H1 (cell line): Measurements from ENCODE around the gene STX10. TPM values are rescaled to one million over a fixed set of nuclear protein-coding genes. Genes with fewer than 3 reads are reported as not detected.

Source experiments
- CTBP2 ChIP-seq: IDR thresholded peaks from 2 replicates; pipeline ENCODE4 v1.7.0; 2011; ENCODE audit warnings: borderline replicate concordance, mild to moderate bottlenecking, moderate library complexity, mixed read lengths, low read length; ENCODE audit not compliant: insufficient read depth, insufficient read length
- GABPA ChIP-seq: IDR thresholded peaks from 2 replicates; pipeline ENCODE4 v1.6.1; 2011; ENCODE audit warnings: mild to moderate bottlenecking, low read length, moderate library complexity, borderline replicate concordance; ENCODE audit not compliant: insufficient read depth
- RXRA ChIP-seq: IDR thresholded peaks from 2 replicates; pipeline ENCODE4 v1.6.1; 2011; ENCODE audit warnings: low read depth, mild to moderate bottlenecking, low read length, moderate library complexity; ENCODE audit not compliant: insufficient read depth
- polyA plus RNA-seq, 7 experiments: library from polyadenylated mRNA; depleted of rRNA in 3 of 7; stranded (reverse) in 5 of 7; unstranded in 2 of 7; fragments of >200 nt in 5 of 7; fragments of 200-250 nt in 2 of 7; gene quantifications; 1 replicate in 5 of 7; 2 replicates in 1 of 7; 4 replicates in 1 of 7; pipeline versions ENCODE4 v1.2.1 to v1.2.3, GENCODE V29; 2011 to 2013; ENCODE audit warnings: missing spikeins in 2 of 7, mixed read lengths in 2 of 7
- total RNA-seq: library from RNA; stranded (reverse); fragmentation: NEBNext Ultra II Directional; extraction: Animal tissue kit (Norgen Biotek cat#: 25700); gene quantifications from 2 replicates; pipeline ENCODE4 v1.2.1, GENCODE V29; 2021
- TF ChIP-seq, protein P1 (sequence below): fragments of 300-600 bp; sonication (generic); IDR thresholded peaks from 2 replicates; pipeline ENCODE4 v1.7.1; 2012; ENCODE audit warnings: low read length, moderate library complexity, mild to moderate bottlenecking, inconsistent platforms; ENCODE audit not compliant: insufficient replicate concordance
- TF ChIP-seq, protein P2 (sequence below): IDR thresholded peaks from 2 replicates; pipeline ENCODE4 v1.6.1; 2012; ENCODE audit warnings: inconsistent platforms

STX10 gene
- total and polyA plus RNA-seq, 2 of the 8 experiments (the other 6 are each of a cell fraction or from before 2014, with no cell fraction given): 53.0 to 80.1 TPM

DNA sequence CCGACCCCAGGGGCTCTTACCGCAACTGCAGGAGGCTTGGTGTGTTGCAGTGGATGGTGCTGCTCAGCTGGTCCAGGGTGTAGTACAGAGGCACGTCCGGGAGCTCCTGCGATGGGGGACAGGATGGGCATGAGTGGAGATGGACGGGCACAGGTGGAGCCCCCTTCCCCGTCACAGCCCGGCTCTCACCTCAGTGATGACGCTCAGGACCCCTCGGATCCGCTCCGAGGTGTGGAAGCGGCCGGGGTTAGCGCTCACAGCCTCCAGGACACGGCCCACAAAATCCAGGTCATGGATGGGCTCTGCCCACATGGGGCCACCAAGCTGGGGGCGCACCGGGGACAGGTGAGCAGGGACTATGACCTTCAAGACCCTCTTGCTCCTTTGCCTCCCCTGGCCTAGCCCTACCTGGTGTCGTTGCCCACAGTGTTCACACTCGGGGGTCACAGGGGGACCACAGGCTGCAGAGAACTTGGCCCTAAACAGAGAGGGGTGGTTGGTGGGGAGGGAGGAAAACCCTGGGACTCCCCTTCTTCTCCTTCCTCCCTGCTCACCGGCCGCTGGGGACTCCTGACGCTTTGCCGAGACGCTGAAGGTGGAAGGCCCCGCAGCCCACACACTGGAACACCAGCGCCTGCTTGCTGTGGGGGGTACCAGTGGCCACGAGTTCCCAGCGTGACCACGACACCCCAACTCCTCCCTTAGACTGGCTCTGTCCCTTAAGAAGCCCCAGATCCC, 40.6 kb downstream of the STX10 start (continued):
- TF ChIP-seq, protein P1, sequence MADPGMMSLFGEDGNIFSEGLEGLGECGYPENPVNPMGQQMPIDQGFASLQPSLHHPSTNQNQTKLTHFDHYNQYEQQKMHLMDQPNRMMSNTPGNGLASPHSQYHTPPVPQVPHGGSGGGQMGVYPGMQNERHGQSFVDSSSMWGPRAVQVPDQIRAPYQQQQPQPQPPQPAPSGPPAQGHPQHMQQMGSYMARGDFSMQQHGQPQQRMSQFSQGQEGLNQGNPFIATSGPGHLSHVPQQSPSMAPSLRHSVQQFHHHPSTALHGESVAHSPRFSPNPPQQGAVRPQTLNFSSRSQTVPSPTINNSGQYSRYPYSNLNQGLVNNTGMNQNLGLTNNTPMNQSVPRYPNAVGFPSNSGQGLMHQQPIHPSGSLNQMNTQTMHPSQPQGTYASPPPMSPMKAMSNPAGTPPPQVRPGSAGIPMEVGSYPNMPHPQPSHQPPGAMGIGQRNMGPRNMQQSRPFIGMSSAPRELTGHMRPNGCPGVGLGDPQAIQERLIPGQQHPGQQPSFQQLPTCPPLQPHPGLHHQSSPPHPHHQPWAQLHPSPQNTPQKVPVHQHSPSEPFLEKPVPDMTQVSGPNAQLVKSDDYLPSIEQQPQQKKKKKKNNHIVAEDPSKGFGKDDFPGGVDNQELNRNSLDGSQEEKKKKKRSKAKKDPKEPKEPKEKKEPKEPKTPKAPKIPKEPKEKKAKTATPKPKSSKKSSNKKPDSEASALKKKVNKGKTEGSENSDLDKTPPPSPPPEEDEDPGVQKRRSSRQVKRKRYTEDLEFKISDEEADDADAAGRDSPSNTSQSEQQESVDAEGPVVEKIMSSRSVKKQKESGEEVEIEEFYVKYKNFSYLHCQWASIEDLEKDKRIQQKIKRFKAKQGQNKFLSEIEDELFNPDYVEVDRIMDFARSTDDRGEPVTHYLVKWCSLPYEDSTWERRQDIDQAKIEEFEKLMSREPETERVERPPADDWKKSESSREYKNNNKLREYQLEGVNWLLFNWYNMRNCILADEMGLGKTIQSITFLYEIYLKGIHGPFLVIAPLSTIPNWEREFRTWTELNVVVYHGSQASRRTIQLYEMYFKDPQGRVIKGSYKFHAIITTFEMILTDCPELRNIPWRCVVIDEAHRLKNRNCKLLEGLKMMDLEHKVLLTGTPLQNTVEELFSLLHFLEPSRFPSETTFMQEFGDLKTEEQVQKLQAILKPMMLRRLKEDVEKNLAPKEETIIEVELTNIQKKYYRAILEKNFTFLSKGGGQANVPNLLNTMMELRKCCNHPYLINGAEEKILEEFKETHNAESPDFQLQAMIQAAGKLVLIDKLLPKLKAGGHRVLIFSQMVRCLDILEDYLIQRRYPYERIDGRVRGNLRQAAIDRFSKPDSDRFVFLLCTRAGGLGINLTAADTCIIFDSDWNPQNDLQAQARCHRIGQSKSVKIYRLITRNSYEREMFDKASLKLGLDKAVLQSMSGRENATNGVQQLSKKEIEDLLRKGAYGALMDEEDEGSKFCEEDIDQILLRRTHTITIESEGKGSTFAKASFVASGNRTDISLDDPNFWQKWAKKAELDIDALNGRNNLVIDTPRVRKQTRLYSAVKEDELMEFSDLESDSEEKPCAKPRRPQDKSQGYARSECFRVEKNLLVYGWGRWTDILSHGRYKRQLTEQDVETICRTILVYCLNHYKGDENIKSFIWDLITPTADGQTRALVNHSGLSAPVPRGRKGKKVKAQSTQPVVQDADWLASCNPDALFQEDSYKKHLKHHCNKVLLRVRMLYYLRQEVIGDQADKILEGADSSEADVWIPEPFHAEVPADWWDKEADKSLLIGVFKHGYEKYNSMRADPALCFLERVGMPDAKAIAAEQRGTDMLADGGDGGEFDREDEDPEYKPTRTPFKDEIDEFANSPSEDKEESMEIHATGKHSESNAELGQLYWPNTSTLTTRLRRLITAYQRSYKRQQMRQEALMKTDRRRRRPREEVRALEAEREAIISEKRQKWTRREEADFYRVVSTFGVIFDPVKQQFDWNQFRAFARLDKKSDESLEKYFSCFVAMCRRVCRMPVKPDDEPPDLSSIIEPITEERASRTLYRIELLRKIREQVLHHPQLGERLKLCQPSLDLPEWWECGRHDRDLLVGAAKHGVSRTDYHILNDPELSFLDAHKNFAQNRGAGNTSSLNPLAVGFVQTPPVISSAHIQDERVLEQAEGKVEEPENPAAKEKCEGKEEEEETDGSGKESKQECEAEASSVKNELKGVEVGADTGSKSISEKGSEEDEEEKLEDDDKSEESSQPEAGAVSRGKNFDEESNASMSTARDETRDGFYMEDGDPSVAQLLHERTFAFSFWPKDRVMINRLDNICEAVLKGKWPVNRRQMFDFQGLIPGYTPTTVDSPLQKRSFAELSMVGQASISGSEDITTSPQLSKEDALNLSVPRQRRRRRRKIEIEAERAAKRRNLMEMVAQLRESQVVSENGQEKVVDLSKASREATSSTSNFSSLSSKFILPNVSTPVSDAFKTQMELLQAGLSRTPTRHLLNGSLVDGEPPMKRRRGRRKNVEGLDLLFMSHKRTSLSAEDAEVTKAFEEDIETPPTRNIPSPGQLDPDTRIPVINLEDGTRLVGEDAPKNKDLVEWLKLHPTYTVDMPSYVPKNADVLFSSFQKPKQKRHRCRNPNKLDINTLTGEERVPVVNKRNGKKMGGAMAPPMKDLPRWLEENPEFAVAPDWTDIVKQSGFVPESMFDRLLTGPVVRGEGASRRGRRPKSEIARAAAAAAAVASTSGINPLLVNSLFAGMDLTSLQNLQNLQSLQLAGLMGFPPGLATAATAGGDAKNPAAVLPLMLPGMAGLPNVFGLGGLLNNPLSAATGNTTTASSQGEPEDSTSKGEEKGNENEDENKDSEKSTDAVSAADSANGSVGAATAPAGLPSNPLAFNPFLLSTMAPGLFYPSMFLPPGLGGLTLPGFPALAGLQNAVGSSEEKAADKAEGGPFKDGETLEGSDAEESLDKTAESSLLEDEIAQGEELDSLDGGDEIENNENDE: no peak
- TF ChIP-seq, protein P2, sequence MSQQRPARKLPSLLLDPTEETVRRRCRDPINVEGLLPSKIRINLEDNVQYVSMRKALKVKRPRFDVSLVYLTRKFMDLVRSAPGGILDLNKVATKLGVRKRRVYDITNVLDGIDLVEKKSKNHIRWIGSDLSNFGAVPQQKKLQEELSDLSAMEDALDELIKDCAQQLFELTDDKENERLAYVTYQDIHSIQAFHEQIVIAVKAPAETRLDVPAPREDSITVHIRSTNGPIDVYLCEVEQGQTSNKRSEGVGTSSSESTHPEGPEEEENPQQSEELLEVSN: no peak
- TF ChIP-seq GABPA: no peak
- TF ChIP-seq CTBP2: no peak
- no peak for TF ChIP-seq RXRA
